OCI-LY1 (cell line): ENCODE results near the gene OR6C3.

ENCODE experiments used
- H2AFZ ChIP-seq: fragments of 200-600 bp; sonication (generic), shearing (Covaris generic); 2 replicates; pipeline ENCODE4 v1.6.0; 2014; ENCODE audit warnings: antibody characterized with exemption, mild to moderate bottlenecking, low read length
- H3F3A ChIP-seq: fragments of 200-600 bp; sonication (generic), shearing (Covaris generic); 2 replicates; pipeline ENCODE4 v1.6.0; 2014; ENCODE audit warnings: mild to moderate bottlenecking, antibody characterized with exemption, low read length, moderate library complexity; ENCODE audit not compliant: insufficient read depth
- H3K27ac ChIP-seq: fragments of 200-600 bp; sonication (generic); 2 replicates; pipeline ENCODE4 v1.5.1; 2014; ENCODE audit warnings: low read length, mixed run types, mild to moderate bottlenecking, low read depth; ENCODE audit not compliant: poor library complexity, severe bottlenecking
- H3K27me3 ChIP-seq: fragments of 200-600 bp; sonication (generic); 2 replicates; pipeline ENCODE4 v1.6.0; 2014; ENCODE audit warnings: antibody characterized with exemption, mild to moderate bottlenecking, low read length, moderate library complexity; ENCODE audit not compliant: insufficient read depth
- H3K36me3 ChIP-seq: fragments of 200-600 bp; sonication (generic); 2 replicates; pipeline ENCODE4 v1.6.1; 2014; ENCODE audit warnings: mild to moderate bottlenecking, antibody characterized with exemption, low read length, moderate library complexity, mixed read lengths; ENCODE audit not compliant: insufficient read depth
- H3K4me1 ChIP-seq: fragments of 200-600 bp; sonication (generic); 2 replicates; pipeline ENCODE4 v1.5.1; 2014; ENCODE audit warnings: mild to moderate bottlenecking, low read length, moderate library complexity; ENCODE audit not compliant: insufficient read depth, severe bottlenecking
- H3K4me2 ChIP-seq: fragments of 200-600 bp; sonication (generic), shearing (Covaris generic); 2 replicates; pipeline ENCODE4 v1.6.1; 2014; ENCODE audit warnings: low read length
- H3K4me3 ChIP-seq: fragments of 200-600 bp; sonication (generic); 2 replicates; pipeline ENCODE4 v1.5.1; 2014; ENCODE audit warnings: low read length, low read depth, mild to moderate bottlenecking, mixed read lengths; ENCODE audit not compliant: poor library complexity, severe bottlenecking
- H3K79me2 ChIP-seq: fragments of 200-600 bp; shearing (Covaris generic); 2 replicates; pipeline ENCODE4 v1.6.1; 2016; ENCODE audit warnings: mixed run types, low read length, mixed read lengths; ENCODE audit not compliant: insufficient read depth
- H3K9ac ChIP-seq: fragments of 200-600 bp; sonication (generic), shearing (Covaris generic); 2 replicates; pipeline ENCODE4 v1.6.1; 2014; ENCODE audit warnings: mild to moderate bottlenecking, low read length, mixed read lengths
- H3K9me2 ChIP-seq: fragments of 200-600 bp; sonication (generic), shearing (Covaris generic); 2 replicates; pipeline ENCODE4 v1.6.1; 2014; ENCODE audit warnings: low read depth, mild to moderate bottlenecking, low read length, mixed read lengths
- H3K9me3 ChIP-seq: fragments of 200-600 bp; shearing (Covaris generic); 2 replicates; pipeline ENCODE4 v1.6.1; 2014; ENCODE audit warnings: low read length, mixed read lengths
- H4K20me1 ChIP-seq: fragments of 200-600 bp; sonication (generic), shearing (Covaris generic); 2 replicates; pipeline ENCODE4 v1.6.0; 2016; ENCODE audit warnings: mild to moderate bottlenecking, low read length; ENCODE audit not compliant: insufficient read depth
- CTCF ChIP-seq: fragments of 200-600 bp; sonication (generic), shearing (Covaris generic); IDR thresholded peaks from 2 replicates; pipeline ENCODE4 v1.5.1; 2017; ENCODE audit warnings: mild to moderate bottlenecking, antibody characterized with exemption, low read length, moderate library complexity, mixed read lengths
- EZH2 ChIP-seq: fragments of 200-600 bp; sonication (generic), shearing (Covaris generic); IDR thresholded peaks from 2 replicates; pipeline ENCODE4 v1.8.0; 2017; ENCODE audit warnings: borderline replicate concordance, mixed run types, mild to moderate bottlenecking, antibody characterized with exemption, low read length, moderate library complexity, mixed read lengths

Gene OR6C3

GRCh38 chr12:55362675-55363074 is 32.1 kb downstream of the OR6C3 start, which contains the start of gene OR6C75:
Gene OR6C75, plus strand, starts transcription at chr12:55362975. Its CDS starts 2,136 bp downstream, at chr12:55365111.
- Histone ChIP-seq H3K9me3 (no peaks in the 10 kb centered on the region), H3F3A (no peaks in the 10 kb centered on the region), H3K9ac (no peak within 1 kb of the TSS), H3K27me3 (no peaks in the 10 kb centered on the region), H4K20me1 (no peaks in the 10 kb centered on the region), H2AFZ (no peak within 1 kb of the TSS; the same call in 1 of the 2 replicates), H3K27ac (no peak within 1 kb of the TSS), H3K4me2 (no peak within 1 kb of the TSS), H3K4me3 (no peak within 1 kb of the TSS), H3K9me2 (no peaks in the 10 kb centered on the region), H3K79me2 (no peaks in the 10 kb centered on the region), H3K4me1 (no peaks in the 10 kb centered on the region), H3K36me3 (no peaks in the 10 kb centered on the region)
- TF ChIP-seq EZH2: no peak
- no peak for TF ChIP-seq CTCF

- Histone ChIP-seq H3K27ac (no peak overlapping the region), H3K36me3 (no peaks in the 10 kb centered on the region), H3K9me2 (no peaks in the 10 kb centered on the region), H3F3A (no peaks in the 10 kb centered on the region), H4K20me1 (no peaks in the 10 kb centered on the region), H3K4me2 (no peak overlapping the region), H2AFZ (no peak overlapping the region), H3K4me1 (no peaks in the 10 kb centered on the region), H3K9ac (no peak overlapping the region), H3K79me2 (no peaks in the 10 kb centered on the region), H3K27me3 (no peaks in the 10 kb centered on the region), H3K4me3 (no peak overlapping the region), H3K9me3 (no peaks in the 10 kb centered on the region)
- no peak for TF ChIP-seq CTCF
- TF ChIP-seq EZH2: no peak
These were observed 34.5 kb downstream of the OR6C3 start for GRCh38 chr12:55365086-55365485.

GRCh38 chr12:55372521-55372920 is 42.0 kb downstream of the OR6C3 start:
- TF ChIP-seq EZH2: no peak
- H3K27me3 ChIP-seq: no peaks in the 10 kb centered on the region
- no peak overlapping the region for H3K4me2 ChIP-seq
- H3K9ac ChIP-seq: no peak overlapping the region
- no peaks in the 10 kb centered on the region for H3K36me3 ChIP-seq
- H3K9me3 ChIP-seq: no peaks in the 10 kb centered on the region
- H3K79me2 ChIP-seq: no peaks in the 10 kb centered on the region
- no peak overlapping the region for H3K4me3 ChIP-seq
- H2AFZ ChIP-seq: no peak overlapping the region
- no peak overlapping the region for H3K27ac ChIP-seq
- no peaks in the 10 kb centered on the region for H3K9me2 ChIP-seq
- H3F3A ChIP-seq: no peaks in the 10 kb centered on the region
- H4K20me1 ChIP-seq: no peaks in the 10 kb centered on the region
- no peaks in the 10 kb centered on the region for H3K4me1 ChIP-seq
